Activated CD8-positive, alpha-beta memory T cell treated with anti-CD3 and anti-CD28 coated beads, Interleukin-2, amount 50 U/mL, for 24 hours (primary cell): ENCODE measurements around the gene NDUFAF7.
A peak's percentile ranks its signal among the peaks of the same experiment; 100 is the strongest.
"Not testable (repeated sequence)": the region's sequence is repeated elsewhere in the genome, so short reads cannot be mapped to it uniquely, and the experiment has no call there.

Source experiments
- DNase-seq: peaks from one replicate; pipeline ENCODE4 v3.0.0-alpha.2; 2020; ENCODE audit errors: extremely low read depth

NDUFAF7 gene, protein sequence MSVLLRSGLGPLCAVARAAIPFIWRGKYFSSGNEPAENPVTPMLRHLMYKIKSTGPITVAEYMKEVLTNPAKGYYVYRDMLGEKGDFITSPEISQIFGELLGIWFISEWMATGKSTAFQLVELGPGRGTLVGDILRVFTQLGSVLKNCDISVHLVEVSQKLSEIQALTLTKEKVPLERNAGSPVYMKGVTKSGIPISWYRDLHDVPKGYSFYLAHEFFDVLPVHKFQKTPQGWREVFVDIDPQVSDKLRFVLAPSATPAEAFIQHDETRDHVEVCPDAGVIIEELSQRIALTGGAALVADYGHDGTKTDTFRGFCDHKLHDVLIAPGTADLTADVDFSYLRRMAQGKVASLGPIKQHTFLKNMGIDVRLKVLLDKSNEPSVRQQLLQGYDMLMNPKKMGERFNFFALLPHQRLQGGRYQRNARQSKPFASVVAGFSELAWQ

DNA sequence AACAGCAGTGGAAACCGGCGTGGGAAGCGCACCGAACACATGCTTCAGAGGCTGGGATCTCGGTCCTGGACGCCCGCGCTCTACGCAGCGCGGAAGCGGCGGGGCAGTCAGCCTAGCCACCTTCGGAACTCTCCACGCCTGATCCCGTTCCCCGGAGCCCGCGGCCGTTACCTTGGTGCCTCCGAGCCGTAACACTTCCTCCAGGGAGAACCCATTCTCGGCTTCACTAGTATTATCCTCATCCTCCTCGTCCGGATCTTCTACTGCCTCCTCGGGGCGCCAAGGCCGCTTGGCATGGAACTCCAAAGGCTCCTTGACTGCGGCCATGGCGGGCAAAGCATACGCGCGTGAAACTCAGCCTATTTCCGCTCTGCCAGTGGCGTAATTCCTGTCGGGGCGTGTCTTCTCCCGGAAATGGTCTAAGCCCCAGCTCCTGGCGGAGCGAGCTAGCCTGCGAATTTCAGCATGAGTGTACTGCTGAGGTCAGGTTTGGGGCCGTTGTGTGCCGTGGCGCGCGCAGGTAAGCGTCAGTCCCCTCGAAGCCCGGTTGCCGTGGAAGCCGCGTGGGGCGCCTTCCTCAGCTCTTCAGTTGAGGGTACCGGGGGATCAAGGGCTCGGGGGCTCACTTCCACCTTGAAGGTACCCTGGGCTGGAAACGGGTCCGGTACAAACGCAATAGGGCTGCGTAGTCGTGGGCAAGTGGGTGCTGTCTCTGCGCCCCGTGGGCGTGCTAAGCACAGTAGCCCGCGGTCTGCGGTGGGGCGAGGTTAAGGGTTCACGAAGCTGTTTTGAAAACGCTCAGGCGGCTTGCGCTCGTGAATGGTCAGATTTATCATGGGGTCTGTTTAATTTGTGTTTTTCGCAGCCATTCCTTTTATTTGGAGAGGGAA lies at the start of gene NDUFAF7, which contains the start of gene CEBPZ:
NDUFAF7 (plus strand) TSS at position 418 of the 890 bp plus-strand sequence; CDS start at position 466, 48 bp downstream.
CEBPZ (minus strand) TSS at position 356 of the 890 bp plus-strand sequence; CDS start at position 327, 29 bp downstream.
- DNase-seq, result peak; percentile 79

DNA sequence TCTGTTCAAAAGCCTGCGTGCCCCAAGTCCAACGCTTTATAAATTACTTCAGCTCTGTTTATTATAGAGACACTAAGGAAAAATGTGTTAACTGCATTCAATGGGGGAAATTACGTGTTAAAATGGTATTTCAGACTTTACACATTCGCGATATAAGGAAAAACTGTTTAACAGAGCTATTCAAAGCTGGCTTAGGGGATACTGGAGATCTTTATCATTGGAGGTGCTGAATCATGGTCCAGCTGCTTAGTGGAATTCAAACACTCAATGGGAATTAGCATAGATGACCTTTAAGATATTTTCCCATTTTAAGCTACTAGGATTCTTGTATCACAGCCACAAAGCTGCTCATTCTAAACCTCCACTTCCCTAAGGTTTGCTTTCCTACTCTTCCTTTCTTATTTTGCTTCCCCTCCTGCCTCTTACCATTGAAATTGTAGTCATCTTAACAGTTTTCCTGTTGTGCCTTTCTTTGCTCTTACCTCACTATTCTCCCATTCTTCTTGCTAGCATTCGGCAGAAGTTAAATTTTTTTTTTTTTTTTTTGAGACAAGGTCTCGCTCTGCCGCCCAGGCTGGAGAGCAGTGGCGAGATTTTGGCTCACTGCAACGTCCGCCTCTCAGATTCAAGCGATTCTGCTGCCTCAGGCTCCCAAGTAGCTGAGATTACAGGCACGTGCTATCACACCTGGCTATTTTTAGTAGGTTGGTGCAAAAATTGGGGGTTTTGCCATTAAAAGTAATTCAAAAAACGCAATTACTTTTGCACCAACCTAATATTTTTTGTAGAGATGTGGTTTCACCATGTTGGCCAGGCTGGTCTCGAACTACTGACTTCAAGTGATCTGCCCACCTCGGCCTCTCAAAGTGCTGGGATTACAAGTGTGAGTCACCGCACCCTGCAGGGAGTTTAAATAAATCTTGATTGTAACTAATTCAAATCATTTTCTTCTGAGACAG lies 49.5 kb upstream of the NDUFAF7 start:
- DNase-seq, result no peak

DNA sequence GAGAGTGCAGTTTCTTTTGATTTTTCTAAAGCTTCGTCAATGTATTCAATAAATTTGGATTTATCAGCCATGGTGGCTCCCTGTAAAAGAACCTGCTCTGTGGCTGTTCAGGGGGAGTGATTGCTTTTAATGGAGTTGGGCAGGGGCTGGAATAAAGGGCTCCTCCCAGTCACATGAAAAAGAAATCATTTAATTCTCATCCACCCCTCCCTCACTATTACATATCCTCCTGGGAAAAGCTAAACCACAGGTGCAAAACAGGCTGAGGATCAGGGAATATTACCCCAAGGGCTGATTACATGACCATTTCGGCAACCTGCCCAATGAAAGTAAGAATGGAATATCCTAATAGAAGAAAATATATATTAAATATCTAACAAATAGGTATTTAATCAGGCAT lies 42.9 kb upstream of the NDUFAF7 start, which contains the start of gene SULT6B1:
SULT6B1 (minus strand) TSS at position 101 of the 400 bp plus-strand sequence; CDS start at position 71, 30 bp downstream.
- DNase-seq, result no peak

DNA sequence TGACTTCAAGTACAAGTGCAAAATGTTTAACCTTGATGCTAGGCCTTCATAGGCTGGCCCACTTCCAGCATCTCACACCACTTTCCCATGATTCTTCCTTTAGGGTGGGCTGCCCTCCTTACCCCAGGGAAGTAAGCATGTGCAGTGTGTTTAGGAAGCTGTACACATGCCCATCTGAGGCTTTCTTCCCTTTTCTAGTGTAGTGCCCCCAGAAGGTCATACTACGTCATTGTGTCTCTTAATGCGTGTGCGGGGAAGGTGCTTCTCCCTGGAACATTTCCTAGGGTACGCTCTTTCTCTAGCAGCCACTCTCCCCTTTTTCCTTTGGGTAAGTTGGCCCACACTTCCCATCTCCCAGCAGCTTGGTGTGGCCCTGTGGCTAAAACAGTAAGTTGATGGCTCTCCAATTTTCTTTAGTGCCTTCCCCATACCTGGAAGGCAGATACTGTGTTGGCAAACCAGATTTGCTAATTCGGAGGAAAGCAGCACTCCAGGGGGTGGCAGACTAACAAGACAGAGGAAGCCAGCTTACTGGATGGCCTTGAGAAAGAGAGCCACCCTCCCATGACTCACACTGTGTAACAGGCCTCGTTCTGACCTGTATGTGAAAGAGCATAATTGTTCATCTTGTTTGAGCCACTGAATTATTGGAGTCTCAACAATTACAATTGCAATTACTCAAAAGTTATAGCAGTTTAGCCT lies 41.9 kb upstream of the NDUFAF7 start:
- DNase-seq, result no peak

DNA sequence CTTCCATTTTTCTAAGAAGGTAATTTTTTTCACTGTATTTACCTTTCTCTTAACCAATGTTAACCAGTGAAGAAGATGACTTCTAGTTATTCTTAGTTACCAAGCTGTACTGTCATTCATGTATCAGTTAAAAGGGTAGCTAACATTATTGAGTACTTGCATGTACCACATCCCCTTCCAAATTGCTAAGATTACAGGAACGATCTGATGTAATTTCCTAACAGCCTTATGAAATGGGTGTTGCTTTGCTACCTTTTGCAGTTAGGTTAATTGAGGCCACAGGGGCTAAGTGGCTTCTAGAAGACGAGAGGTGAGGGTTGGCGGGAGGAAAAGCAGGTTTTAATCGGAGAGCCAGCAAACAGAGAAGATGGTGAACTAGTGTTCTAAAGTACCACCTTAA lies 41.2 kb upstream of the NDUFAF7 start:
- DNase-seq, result no peak

DNA sequence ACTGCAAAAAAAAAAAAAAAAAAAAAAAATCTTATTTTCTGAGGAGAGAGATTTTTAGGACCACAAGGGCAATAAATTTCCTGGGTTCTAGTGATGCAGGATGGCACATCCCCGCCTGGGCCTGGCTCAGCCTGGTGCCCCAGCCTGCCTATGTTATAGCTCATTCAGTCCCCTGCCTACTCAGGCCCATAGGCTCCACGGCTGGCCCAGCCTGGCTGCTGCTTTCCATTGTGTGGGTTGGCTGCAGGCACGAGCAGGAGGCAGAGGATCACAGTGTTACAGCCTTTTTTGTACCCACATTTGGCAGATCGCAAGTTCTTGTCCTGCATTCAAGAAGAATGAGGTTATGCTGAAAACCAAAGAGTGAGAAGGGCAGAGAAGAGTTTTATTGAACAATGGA lies 40.2 kb upstream of the NDUFAF7 start:
- DNase-seq, result no peak

DNA sequence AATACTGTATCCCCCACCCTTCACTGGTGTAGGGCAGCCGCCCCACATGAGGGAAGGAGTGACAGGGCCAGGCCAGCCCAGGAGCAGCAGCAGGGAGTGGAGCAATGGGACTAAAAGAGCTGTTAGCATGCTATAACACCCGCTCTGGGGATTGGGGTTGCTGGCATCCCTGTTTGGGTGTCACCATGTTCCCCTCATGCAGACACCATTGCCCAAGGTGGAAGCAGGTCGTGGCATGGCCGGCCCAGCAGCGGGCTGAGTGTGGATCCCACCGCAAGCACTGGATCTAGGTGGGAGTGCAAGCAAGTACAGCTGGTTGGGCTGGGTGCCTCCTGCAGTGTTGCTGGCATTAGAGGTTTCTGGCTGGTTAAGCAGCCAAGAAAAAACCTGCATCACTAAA lies 39.7 kb upstream of the NDUFAF7 start:
- no peak for DNase-seq

DNA sequence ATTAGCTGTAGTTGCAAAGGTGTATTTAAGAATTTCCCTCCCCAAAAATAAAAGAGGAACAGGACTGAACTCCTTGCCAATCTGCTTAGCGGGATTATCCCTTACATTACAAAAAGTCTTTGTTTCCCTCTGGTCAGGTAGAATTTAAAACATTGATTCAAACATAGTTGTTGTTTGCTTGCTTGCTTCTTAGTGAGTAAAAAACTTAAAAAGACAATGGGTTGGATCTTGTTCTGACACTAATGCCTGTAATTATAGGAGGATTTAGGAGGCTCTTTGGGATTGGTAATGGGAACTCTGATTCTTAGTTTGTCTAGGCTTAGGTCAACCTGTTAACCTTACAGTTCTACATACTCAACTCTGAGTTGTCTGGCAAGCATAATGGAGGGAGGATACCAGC lies 38.9 kb upstream of the NDUFAF7 start:
- no peak for DNase-seq

DNA sequence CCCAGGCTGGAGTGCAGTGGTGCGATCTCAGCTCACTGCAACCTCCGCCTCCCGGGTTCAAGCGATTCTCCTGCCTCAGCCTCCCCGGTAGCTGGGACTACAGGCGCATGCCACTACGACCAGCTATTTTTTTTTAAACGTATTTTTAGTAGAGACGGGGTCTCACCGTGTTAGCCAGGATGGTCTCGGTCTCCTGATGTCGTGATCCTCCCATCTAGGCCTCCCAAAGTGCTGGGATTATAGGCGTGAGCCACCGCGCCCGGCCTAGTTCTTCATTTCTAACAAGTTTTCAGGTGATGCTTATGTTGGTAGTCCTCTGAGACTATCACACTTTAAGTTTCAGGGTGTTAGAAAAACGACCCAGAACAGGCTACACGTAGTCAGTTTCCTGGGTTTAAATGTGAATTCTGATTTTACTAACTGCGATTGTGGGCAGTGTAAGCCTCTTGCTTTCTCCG lies 35.6 kb upstream of the NDUFAF7 start:
- not testable (repeated sequence) for DNase-seq

DNA sequence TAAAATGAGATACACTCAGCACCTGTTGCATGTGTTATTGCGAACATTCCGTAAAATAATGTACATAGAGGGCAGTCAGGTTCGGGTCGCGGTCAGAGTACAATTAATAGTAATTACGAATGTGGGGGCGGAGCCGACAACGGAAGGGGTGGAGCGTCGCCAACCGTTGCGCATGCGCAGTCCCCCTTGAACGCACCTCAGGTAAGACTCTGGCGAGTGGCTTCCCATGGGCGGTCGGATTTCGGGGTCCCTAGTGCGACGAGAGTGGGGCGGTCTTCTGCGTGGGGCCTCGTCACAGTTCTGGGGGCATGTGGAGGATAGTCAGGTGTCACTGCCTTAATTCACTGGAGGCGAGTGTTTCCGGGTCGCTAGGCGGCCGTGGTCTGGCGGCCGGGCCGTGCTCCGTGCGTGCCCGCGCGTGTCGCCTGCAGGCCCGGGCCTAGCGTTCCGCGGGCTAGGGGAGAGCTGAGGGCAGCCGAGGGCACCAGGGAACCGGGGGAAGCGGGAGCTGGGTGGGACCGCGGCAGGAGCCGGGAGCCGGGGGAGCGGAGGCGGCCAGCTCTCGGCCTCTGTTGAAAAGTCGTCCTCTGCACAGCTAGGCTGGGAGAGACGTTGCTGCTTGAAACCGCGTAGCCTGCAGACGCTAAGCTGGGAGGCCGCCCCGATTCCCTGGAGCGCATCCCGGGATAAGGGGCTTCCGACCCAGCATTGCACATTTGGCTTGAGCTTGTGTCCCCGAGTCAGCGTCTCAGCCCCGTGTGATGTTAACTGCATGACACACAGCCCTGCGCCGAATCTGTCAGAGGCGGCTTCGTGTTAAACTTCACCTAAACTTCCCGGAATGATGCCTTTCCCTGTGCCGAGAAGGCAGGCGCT lies 34.9 kb upstream of the NDUFAF7 start, which contains the start of gene CEBPZOS:
CEBPZOS (plus strand) TSS at position 177 of the 876 bp plus-strand sequence. CDS start 3,209 bp downstream, outside the sequence.
- DNase-seq, result peak; percentile 79

DNA sequence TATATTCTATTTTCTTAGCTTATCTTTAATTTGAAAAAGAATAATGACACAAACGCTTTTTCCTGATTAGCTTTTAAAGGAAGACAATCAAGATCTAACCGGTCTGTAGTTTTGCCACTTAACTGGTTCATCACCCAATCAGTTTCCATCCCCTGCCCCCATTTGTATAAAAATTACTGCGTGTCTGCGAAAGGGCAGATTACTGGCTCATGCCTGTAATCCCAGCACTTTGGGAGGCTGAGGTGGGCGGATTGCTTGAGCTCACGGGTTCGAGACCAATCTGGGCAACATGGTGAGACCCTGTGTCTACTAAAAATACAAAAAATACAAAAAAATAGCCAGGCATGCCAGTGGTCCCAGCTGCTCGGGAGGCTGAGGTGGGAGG lies 32.8 kb upstream of the NDUFAF7 start:
- DNase-seq, result no peak

DNA sequence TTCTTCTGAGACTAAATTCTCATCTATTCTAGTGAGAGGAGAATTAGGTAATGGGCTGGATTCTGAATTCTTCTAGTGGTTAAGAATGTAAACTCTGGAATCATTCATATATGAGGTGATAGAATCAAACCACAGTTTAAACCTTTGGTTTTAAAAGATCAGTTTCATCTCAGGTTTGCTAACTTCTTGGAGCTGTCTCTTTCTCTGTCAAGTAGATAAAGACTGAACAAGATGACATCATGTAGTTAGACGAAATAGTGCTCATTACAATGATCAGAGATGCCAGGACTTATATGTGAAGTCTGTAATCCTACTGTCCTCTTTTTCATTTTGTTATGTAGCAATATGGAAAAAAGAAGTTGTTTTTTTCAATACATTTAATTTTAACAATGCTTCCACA lies 30.2 kb upstream of the NDUFAF7 start:
- no peak for DNase-seq

DNA sequence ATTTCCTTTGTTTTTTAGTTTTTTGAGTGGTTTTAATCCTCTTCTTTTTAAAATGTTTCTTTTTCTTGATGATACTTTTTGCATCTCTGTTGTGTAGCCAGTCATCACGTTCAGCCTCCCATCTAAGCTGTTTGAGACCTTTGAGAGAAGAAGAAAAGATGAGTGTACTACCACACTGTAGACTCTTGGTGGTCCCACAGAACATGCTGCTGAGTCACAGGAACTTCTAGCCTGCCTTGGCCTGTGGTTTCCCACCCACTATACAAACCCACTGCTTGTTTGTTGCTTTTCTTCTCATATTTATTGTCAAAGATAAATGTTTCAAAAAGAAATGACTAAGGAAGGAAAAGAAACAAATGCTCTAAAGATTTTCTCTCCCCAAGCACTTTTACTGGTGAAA lies 29.7 kb upstream of the NDUFAF7 start:
- DNase-seq, result peak; percentile 15

DNA sequence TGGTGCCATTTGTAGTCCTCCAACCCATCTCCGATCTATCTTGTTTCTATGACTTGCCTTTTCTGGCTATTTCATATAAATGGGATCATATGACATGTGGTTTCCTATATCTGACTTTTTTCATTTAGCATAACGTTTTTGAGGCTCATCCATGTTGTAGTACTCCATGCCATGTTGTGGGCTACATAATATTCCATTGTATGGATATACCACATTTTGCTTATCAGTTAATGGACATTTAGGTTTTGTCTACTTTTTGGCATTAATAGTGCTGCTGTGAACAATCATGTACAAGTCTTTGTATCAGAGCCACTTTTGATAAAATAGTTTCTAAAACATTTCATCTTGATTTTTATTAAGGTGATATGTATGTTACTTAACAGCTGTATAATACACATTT lies 27.8 kb upstream of the NDUFAF7 start:
- no peak for DNase-seq

DNA sequence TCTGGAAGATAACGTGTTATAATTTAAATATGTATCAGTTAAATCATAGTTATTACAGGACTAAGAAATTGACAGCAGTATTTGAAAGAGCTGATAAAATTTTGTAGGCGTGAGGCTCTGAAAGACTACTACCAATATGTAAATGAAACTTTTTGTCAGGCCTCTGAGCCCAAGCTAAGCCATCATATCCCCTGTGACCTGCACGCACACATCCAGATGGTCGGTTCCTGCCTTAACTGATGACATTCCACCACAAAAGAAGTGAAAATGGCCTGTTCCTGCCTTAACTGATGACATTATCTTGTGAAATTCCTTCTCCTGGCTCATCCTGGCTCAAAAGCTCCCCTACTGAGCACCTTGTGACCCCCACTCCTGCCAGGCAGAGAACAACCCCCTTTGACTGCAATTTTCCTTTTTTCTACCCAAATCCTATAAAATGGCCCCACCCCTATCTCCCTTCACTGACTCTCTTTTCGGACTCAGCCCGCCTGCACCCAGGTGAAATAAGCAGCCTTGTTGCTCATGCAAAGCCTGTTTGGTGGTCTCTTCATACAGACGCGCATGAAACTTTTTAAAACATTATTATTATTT lies 26.3 kb upstream of the NDUFAF7 start:
- not testable (repeated sequence) for DNase-seq

DNA sequence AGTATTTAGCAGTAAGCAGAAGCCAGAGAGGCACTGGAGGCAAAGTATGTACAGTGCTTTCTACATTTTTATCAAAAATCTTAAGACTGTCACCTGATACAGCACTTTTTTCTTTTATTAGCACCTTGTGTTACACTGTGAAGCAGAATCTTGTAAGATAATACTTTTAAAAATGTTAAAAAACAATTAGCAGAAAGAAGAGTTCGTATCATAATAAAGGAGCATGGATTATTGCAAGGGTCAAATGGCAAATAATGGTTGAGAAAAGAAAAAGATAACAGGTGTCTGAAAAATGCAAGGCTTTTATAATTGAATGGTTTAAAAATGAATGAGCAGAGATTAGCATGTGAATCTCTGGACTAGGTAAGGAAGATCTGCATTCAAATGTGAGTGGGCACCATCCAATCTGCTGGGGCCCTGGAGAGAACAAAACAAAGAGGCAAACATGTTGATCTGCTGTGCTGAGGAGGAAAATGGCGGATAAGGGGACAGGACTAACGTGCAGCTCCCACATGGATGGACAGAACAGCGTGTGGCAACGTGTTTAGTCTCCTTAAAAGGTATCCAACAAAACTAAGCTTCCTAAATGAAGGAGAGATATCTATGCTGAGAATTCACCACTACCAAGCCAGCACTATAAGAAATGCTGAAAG lies 25.6 kb upstream of the NDUFAF7 start:
- no peak for DNase-seq

DNA sequence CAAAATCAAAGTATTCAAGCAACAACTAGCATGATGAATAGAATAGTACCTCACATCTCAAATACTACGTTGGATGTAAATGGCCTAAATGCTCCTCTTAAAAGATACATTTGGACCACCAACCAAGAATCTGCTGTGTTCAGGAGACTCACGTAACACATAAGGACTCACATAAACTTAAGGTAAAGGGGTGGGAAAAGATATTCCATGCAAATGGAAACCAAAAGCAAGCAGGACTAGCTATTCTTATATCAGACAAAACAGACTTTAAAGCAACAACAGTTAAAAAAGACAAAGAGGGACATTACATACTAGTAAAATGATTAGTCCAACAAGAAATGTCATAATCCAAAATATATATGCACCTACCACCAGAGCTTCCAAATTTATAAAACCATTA lies 24.7 kb upstream of the NDUFAF7 start:
- DNase-seq, result not testable (repeated sequence)

DNA sequence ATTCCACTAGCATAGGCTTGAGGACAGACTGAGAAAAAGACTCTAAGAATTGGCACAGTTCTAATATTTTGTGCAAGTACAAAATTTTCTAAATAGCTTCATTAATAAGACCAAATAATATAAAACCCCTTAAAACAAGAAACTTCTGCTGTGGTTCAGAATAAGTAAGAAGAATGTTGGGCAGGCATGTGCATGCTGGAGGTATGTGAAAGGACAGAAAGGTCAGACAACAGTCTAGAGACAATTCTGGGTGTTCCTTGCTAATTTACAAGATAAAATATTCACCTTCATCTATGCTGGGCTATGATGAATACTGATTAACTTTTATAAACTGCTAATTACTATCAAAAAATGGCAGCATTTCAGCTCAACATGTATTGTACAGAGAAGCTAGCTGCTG lies 20.2 kb upstream of the NDUFAF7 start:
- DNase-seq, result no peak
